ENCODE data around the gene SPTBN1.

DNA sequence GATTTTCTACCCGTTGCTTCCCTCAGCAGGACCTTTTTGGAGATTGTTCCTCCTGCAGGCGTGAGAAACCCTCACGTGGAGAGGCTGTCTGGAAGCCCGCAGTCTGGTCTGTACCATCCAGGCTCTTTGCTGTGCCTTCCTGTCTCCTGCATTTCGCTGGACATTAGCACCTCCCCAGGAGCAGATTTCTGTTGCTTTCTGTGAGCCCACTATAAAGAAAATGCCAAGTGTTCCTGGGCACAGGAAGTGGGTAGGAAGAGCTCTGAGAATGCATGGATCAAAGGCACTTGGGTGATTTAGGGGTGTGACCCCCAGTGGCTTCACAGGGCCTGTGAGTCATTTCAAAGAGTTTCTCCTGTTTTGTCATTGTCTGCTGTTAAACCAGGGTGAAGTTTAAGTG is 27.3 kb downstream of the SPTBN1 start:
- no peak for TF ChIP-seq SP1 (CRISPR knock-in tag; conservative IDR thresholded peaks at IDR 0.05)
- TF ChIP-seq CTCF (IDR thresholded peaks at IDR 0.05) = no peak
- no peak for TF ChIP-seq NFYB (CRISPR knock-in tag; conservative IDR thresholded peaks at IDR 0.05; ENCODE audit: low read depth)
- TF ChIP-seq ZNF263 (CRISPR knock-in tag; IDR thresholded peaks at IDR 0.05; ENCODE audit: low read depth) = no peak
- no peak for TF ChIP-seq ZNF138 (CRISPR knock-in tag; conservative IDR thresholded peaks at IDR 0.05)
- TF ChIP-seq, protein P1, sequence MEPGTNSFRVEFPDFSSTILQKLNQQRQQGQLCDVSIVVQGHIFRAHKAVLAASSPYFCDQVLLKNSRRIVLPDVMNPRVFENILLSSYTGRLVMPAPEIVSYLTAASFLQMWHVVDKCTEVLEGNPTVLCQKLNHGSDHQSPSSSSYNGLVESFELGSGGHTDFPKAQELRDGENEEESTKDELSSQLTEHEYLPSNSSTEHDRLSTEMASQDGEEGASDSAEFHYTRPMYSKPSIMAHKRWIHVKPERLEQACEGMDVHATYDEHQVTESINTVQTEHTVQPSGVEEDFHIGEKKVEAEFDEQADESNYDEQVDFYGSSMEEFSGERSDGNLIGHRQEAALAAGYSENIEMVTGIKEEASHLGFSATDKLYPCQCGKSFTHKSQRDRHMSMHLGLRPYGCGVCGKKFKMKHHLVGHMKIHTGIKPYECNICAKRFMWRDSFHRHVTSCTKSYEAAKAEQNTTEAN (CRISPR knock-in tag; IDR thresholded peaks at IDR 0.05) = no peak
- no peak for TF ChIP-seq NFE2L1 (CRISPR knock-in tag; IDR thresholded peaks at IDR 0.05)
- no peak for TF ChIP-seq FOXJ3 (CRISPR knock-in tag; IDR thresholded peaks at IDR 0.05; ENCODE audit: borderline replicate concordance)
- TF ChIP-seq, protein P2, sequence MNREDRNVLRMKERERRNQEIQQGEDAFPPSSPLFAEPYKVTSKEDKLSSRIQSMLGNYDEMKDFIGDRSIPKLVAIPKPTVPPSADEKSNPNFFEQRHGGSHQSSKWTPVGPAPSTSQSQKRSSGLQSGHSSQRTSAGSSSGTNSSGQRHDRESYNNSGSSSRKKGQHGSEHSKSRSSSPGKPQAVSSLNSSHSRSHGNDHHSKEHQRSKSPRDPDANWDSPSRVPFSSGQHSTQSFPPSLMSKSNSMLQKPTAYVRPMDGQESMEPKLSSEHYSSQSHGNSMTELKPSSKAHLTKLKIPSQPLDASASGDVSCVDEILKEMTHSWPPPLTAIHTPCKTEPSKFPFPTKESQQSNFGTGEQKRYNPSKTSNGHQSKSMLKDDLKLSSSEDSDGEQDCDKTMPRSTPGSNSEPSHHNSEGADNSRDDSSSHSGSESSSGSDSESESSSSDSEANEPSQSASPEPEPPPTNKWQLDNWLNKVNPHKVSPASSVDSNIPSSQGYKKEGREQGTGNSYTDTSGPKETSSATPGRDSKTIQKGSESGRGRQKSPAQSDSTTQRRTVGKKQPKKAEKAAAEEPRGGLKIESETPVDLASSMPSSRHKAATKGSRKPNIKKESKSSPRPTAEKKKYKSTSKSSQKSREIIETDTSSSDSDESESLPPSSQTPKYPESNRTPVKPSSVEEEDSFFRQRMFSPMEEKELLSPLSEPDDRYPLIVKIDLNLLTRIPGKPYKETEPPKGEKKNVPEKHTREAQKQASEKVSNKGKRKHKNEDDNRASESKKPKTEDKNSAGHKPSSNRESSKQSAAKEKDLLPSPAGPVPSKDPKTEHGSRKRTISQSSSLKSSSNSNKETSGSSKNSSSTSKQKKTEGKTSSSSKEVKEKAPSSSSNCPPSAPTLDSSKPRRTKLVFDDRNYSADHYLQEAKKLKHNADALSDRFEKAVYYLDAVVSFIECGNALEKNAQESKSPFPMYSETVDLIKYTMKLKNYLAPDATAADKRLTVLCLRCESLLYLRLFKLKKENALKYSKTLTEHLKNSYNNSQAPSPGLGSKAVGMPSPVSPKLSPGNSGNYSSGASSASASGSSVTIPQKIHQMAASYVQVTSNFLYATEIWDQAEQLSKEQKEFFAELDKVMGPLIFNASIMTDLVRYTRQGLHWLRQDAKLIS (CRISPR knock-in tag; IDR thresholded peaks at IDR 0.05; ENCODE audit: borderline replicate concordance) = no peak

Data from WTC11 (cell line).